HCT116 (cell line): ENCODE data around the gene PLEKHA5. TPM values are rescaled to one million over a fixed set of nuclear protein-coding genes. Genes with fewer than 3 reads are reported as not detected.

Experiments
- ATAC-seq: fragments of 200-7000 bp; cut with Tn5 transposase; 2 replicates; pipeline ENCODE4 v1.9.1; 2020; ENCODE audit warnings: mild to moderate bottlenecking, moderate library complexity
- BruUV-seq: library from RNA; stranded (reverse); fragments of 400-500 nt; replicated peaks from 2 replicates; lab custom pipeline; 2021; lab: Mats Ljungman, UMichigan
- CTCF ChIA-PET: fragments of 300-600 bp; sonication (Branson Sonifier 250); formaldehyde crosslinking; loops from one replicate; lab custom pipeline; 2021; ENCODE audit warnings: antibody characterized with exemption; lab: Charles Lee
- POLR2A ChIA-PET: fragments of 300-600, 350-600 bp; sonication (Branson Sonifier 250); formaldehyde crosslinking; loops from one replicate; lab custom pipeline; 2021; ENCODE audit warnings: antibody characterized with exemption; lab: Charles Lee
- RAD21 ChIA-PET, 2 experiments: fragments of 300-600 bp; sonication (Branson Sonifier 250); formaldehyde crosslinking; loops; one replicate each; lab custom pipeline; 2023; ENCODE audit warnings: low total read pairs in 2 of 2; ENCODE audit not compliant: uncharacterized antibody in 2 of 2, unreplicated experiment in 2 of 2, low non-redundant PET in 1 of 2; lab: Charles Lee
- DNase-seq: peaks from one replicate; pipeline ENCODE4 v3.0.0-alpha.2; 2010; ENCODE audit warnings: low read depth, low spot score
- H2AFZ ChIP-seq: fragments of 200-600 bp; shearing (Covaris generic), sonication (generic); 2 replicates; pipeline ENCODE4 v1.6.1; 2017; ENCODE audit warnings: low read depth, mixed run types, mixed read lengths, antibody characterized with exemption, low read length; ENCODE audit not compliant: poor library complexity, severe bottlenecking
- H3K27ac ChIP-seq: 2 replicates; pipeline ENCODE4 v1.5.1; 2012; ENCODE audit warnings: low read depth, low read length
- H3K27me3 ChIP-seq: fragments of 200-600 bp; sonication (generic); 2 replicates; pipeline ENCODE4 v1.6.1; 2016; ENCODE audit warnings: mixed run types, low read length, mixed read lengths; ENCODE audit not compliant: insufficient read depth
- H3K36me3 ChIP-seq, 2 experiments: fragments of 200-500 bp in 1 of 2; fragments of 200-600 bp in 1 of 2; sonication (Bioruptor generic) in 1 of 2; sonication (generic) in 1 of 2; 2 replicates each; pipeline versions ENCODE4 v1.5.1 to v1.6.1; 2014 to 2016; ENCODE audit warnings: low read length in 2 of 2, inconsistent platforms in 1 of 2, mixed read lengths in 1 of 2, mixed run types in 1 of 2; ENCODE audit not compliant: insufficient read depth in 2 of 2, control insufficient read depth in 1 of 2
- H3K4me1 ChIP-seq, 2 experiments: fragments of 200-600 bp in 1 of 2; sonication (generic) in 1 of 2; 2 replicates each; pipeline versions ENCODE4 v1.5.1 to v1.6.1; 2012 to 2017; ENCODE audit warnings: low read length in 2 of 2, inconsistent platforms in 1 of 2, mild to moderate bottlenecking in 1 of 2, mixed read lengths in 1 of 2, mixed run types in 1 of 2, moderate library complexity in 1 of 2; ENCODE audit not compliant: insufficient read depth in 2 of 2, control insufficient read depth in 1 of 2
- H3K4me2 ChIP-seq: fragments of 200-600 bp; sonication (generic); 2 replicates; pipeline ENCODE4 v1.6.1; 2017; ENCODE audit warnings: mixed run types, low read length, mixed read lengths
- H3K4me3 ChIP-seq, 2 experiments: fragments of 200-600 bp in 1 of 2; sonication (generic) in 1 of 2; replicated peaks in 1 of 2; 2 replicates each; pipeline ENCODE4 v1.5.1; 2011 to 2016; ENCODE audit warnings: low read length in 2 of 2, control low read depth in 1 of 2, low read depth in 1 of 2, mild to moderate bottlenecking in 1 of 2, mixed read lengths in 1 of 2, mixed run types in 1 of 2
- H3K79me2 ChIP-seq: fragments of 200-600 bp; sonication (generic); 2 replicates; pipeline ENCODE4 v1.6.1; 2017; ENCODE audit warnings: mild to moderate bottlenecking, mixed run types, low read length, moderate library complexity, mixed read lengths; ENCODE audit not compliant: insufficient read depth
- H3K9ac ChIP-seq: fragments of 200-600 bp; sonication (generic); 2 replicates; pipeline ENCODE4 v1.6.1; 2016; ENCODE audit warnings: low read length, mixed read lengths
- H3K9me2 ChIP-seq: fragments of 200-600 bp; sonication (generic), shearing (Covaris generic); 2 replicates; pipeline ENCODE4 v1.6.1; 2017; ENCODE audit warnings: mixed run types, mild to moderate bottlenecking, moderate library complexity; ENCODE audit not compliant: insufficient read depth
- H3K9me3 ChIP-seq, 2 experiments: fragments of 200-500 bp in 1 of 2; fragments of 200-600 bp in 1 of 2; sonication (Bioruptor generic) in 1 of 2; sonication (generic) in 1 of 2; 2 replicates each; pipeline ENCODE4 v1.6.1; 2014 to 2017; ENCODE audit warnings: low read length in 2 of 2, mixed read lengths in 2 of 2, inconsistent platforms in 1 of 2, low read depth in 1 of 2, mild to moderate bottlenecking in 1 of 2, mixed run types in 1 of 2, moderate library complexity in 1 of 2; ENCODE audit not compliant: control insufficient read depth in 1 of 2, insufficient read depth in 1 of 2
- H4K20me1 ChIP-seq: fragments of 200-600 bp; sonication (generic), shearing (Covaris generic); 2 replicates; pipeline ENCODE4 v1.6.1; 2017; ENCODE audit warnings: mixed run types, mild to moderate bottlenecking, moderate library complexity; ENCODE audit not compliant: insufficient read depth
- ATF3 ChIP-seq: IDR thresholded peaks from 2 replicates; pipeline ENCODE4 v1.6.1; 2012
- CBX3 ChIP-seq: IDR thresholded peaks from 2 replicates; pipeline ENCODE4 v1.6.1; 2012; ENCODE audit warnings: low read depth
- CTCF ChIP-seq, 3 experiments: fragments of 200-600 bp in 1 of 3; sonication (generic) in 1 of 3; IDR thresholded peaks in 2 of 3; conservative IDR thresholded peaks in 1 of 3; 2 replicates each; pipeline ENCODE4 v1.5.1; 2012 to 2017; ENCODE audit warnings: low read depth in 2 of 3, low read length in 2 of 3, antibody characterized with exemption in 1 of 3, borderline replicate concordance in 1 of 3, control low read depth in 1 of 3, mild to moderate bottlenecking in 1 of 3, mixed read lengths in 1 of 3, mixed run types in 1 of 3, moderate library complexity in 1 of 3; ENCODE audit not compliant: insufficient read depth in 1 of 3
- EGR1 ChIP-seq: IDR thresholded peaks from 2 replicates; pipeline ENCODE4 v1.6.1; 2012; ENCODE audit warnings: low read depth
- EZH2 ChIP-seq: fragments of 200-600 bp; sonication (generic); IDR thresholded peaks from 2 replicates; pipeline ENCODE4 v1.6.1; 2017; ENCODE audit warnings: antibody characterized with exemption, mixed run types
- FOSL1 ChIP-seq: IDR thresholded peaks from 2 replicates; pipeline ENCODE4 v1.6.1; 2012; ENCODE audit warnings: low read depth
- JUND ChIP-seq: IDR thresholded peaks from 2 replicates; pipeline ENCODE4 v1.6.1; 2012
- MAX ChIP-seq: IDR thresholded peaks from 2 replicates; pipeline ENCODE4 v1.6.1; 2012
- POLR2A ChIP-seq: IDR thresholded peaks from 2 replicates; pipeline ENCODE4 v1.7.0; 2011; ENCODE audit warnings: borderline replicate concordance; ENCODE audit not compliant: insufficient read depth, insufficient read length; ENCODE audit errors: extremely low read depth
- SP1 ChIP-seq: IDR thresholded peaks from 2 replicates; pipeline ENCODE4 v1.6.1; 2012; ENCODE audit warnings: low read depth
- SRF ChIP-seq: IDR thresholded peaks from 2 replicates; pipeline ENCODE4 v1.6.1; 2012; ENCODE audit warnings: low read depth
- TCF7L2 ChIP-seq: IDR thresholded peaks from 2 replicates; pipeline ENCODE4 v1.7.0; 2011; ENCODE audit warnings: borderline replicate concordance, inconsistent platforms; ENCODE audit not compliant: insufficient read depth, insufficient read length; ENCODE audit errors: extremely low read depth
- YY1 ChIP-seq: IDR thresholded peaks from 2 replicates; pipeline ENCODE4 v1.6.1; 2011; ENCODE audit warnings: low read length, low read depth, moderate library complexity, mild to moderate bottlenecking; ENCODE audit not compliant: insufficient replicate concordance; ENCODE audit errors: extremely low read depth
- ZBTB33 ChIP-seq: IDR thresholded peaks from 2 replicates; pipeline ENCODE4 v1.6.1; 2011; ENCODE audit warnings: mild to moderate bottlenecking, low read length, moderate library complexity; ENCODE audit not compliant: insufficient replicate concordance; ENCODE audit errors: extremely low read depth
- ZFX ChIP-seq: fragments of 450-650 bp; IDR thresholded peaks from 2 replicates; pipeline ENCODE4 v1.6.1; 2017
- ZNF274 ChIP-seq: fragments of 200-500 bp; sonication (Bioruptor generic); IDR thresholded peaks from 2 replicates; pipeline ENCODE4 v1.6.1; 2014; ENCODE audit warnings: mild to moderate bottlenecking, low read depth, low read length, inconsistent platforms
- intact Hi-C: fragments of 100-400 bp; cut with micrococcal nuclease; formaldehyde crosslinking; loops from 2 replicates; pipeline ENCODE4 v1.10.0; 2022
- total RNA-seq: library from RNA; stranded (reverse); gene quantifications from one replicate; pipeline ENCODE4 v1.2.1, GENCODE V29; 2021; ENCODE audit not compliant: unreplicated experiment

Gene PLEKHA5
- total RNA-seq, 1 experiment from 2014 or later, result 18.9 TPM

GRCh38 chr12:19154686-19155085, 25.2 kb downstream of the PLEKHA5 start:
- intact Hi-C loops, result no loop called here
- CTCF ChIA-PET, result no interaction called here
- Histone ChIP-seq H3K4me3 (no peak overlapping the region), H3K9ac (no peak overlapping the region), H3K79me2 (peaks cover 62% of the 10 kb centered on the region), H3K36me3 (no peaks in the 10 kb centered on the region), H4K20me1 (peaks cover 7% of the 10 kb centered on the region; the same call in 1 of the 2 replicates), H3K9me3 (no peaks in the 10 kb centered on the region)
- no peak for ATAC-seq
- no peak for DNase-seq
- TF ChIP-seq SRF (no peak), TCF7L2 (no peak), MAX (no peak), ATF3 (no peak), ZNF274 (no peak), EGR1 (no peak), YY1 (no peak), CTCF (IDR thresholded peaks at IDR 0.05 in 2 of 3, conservative IDR thresholded peaks at IDR 0.05 in 1 of 3; ENCODE audit: borderline replicate concordance in 1 of 3, insufficient read depth in 1 of 3, low read depth in 2 of 3, low read length in 2 of 3) (no peak), FOSL1 (no peak), ZBTB33 (no peak), ZFX (no peak), EZH2 (no peak), SP1 (no peak), CBX3 (no peak), JUND (no peak), POLR2A (no peak)
- TF ChIP-seq, all 23 proteins: peak for 0
- H3K4me2 ChIP-seq, result no peak overlapping the region
- H3K27me3 ChIP-seq, result no peaks in the 10 kb centered on the region
- H3K9me2 ChIP-seq, result no peaks in the 10 kb centered on the region
- ChIA-PET RAD21 (no interaction called here), POLR2A (no interaction called here)
- H3K4me1 ChIP-seq, result no peaks in the 10 kb centered on the region
- no peak overlapping the region for H3K27ac ChIP-seq
- no TSS peak for BruUV-seq
- no peak overlapping the region for H2AFZ ChIP-seq
